IMR-90 (cell line): ENCODE measurements around the gene RCE1. TPM values are rescaled to one million over a fixed set of nuclear protein-coding genes. Genes with fewer than 3 reads are reported as not detected.
A peak's percentile ranks its signal among the peaks of the same experiment; 100 is the strongest.

Source experiments
- ATAC-seq: fragments of 200-7000 bp; cut with Tn5 transposase; 2 replicates; pipeline ENCODE4 v1.9.1; 2020; ENCODE audit warnings: low read depth, mild to moderate bottlenecking, moderate library complexity
- BruUV-seq: library from RNA; stranded (reverse); fragments of 400-500 nt; replicated peaks from 2 replicates; lab custom pipeline; 2021; lab: Mats Ljungman, UMichigan
- CTCF ChIA-PET: fragments of 300-600 bp; formaldehyde crosslinking; extraction: SDS; loops from one replicate; lab custom pipeline; 2021; ENCODE audit warnings: antibody characterized with exemption; lab: Yijun Ruan, JAX
- POLR2A ChIA-PET: fragments of 300-600 bp; sonication (Branson Sonifier 250); formaldehyde crosslinking; loops from one replicate; lab custom pipeline; 2022; ENCODE audit warnings: antibody characterized with exemption; ENCODE audit not compliant: unreplicated experiment; lab: Charles Lee
- DNase-seq: peaks from one replicate; pipeline ENCODE4 v3.0.0; 2013
- H2AFZ ChIP-seq: replicated peaks from 2 replicates; pipeline ENCODE3; 2013; ENCODE audit warnings: low read length, mild to moderate bottlenecking; ENCODE audit not compliant: poor library complexity
- H2AK5ac ChIP-seq: 2 replicates; pipeline ENCODE4 v1.6.1; 2013; ENCODE audit warnings: low read depth, low read length, inconsistent platforms
- H2AK9ac ChIP-seq: replicated peaks from 2 replicates; pipeline ENCODE3; 2013; ENCODE audit warnings: mild to moderate bottlenecking, low read depth, low read length, moderate library complexity; ENCODE audit not compliant: poor library complexity
- H2BK120ac ChIP-seq: 2 replicates; pipeline ENCODE4 v1.6.1; 2013; ENCODE audit warnings: low read depth, low read length, inconsistent platforms
- H2BK15ac ChIP-seq: 3 replicates; pipeline ENCODE4 v1.6.1; 2013; ENCODE audit warnings: low read depth, low read length, inconsistent platforms
- H2BK20ac ChIP-seq: 2 replicates; pipeline ENCODE4 v1.6.1; 2013; ENCODE audit warnings: low read depth, mild to moderate bottlenecking, inconsistent platforms, low read length, moderate library complexity
- H2BK5ac ChIP-seq: 2 replicates; pipeline ENCODE4 v1.6.1; 2013; ENCODE audit warnings: mild to moderate bottlenecking, low read depth, low read length, inconsistent platforms; ENCODE audit not compliant: poor library complexity, severe bottlenecking
- H3K14ac ChIP-seq: replicated peaks from 2 replicates; pipeline ENCODE4 v1.6.1; 2013; ENCODE audit warnings: low read depth, low read length, inconsistent platforms
- H3K18ac ChIP-seq: 2 replicates; pipeline ENCODE4 v1.6.1; 2013; ENCODE audit warnings: low read depth, low read length, control low read depth
- H3K23ac ChIP-seq: 2 replicates; pipeline ENCODE4 v1.6.1; 2013; ENCODE audit warnings: low read depth, low read length, inconsistent platforms
- H3K27ac ChIP-seq: 2 replicates; pipeline ENCODE4 v1.5.1; 2013; ENCODE audit warnings: mild to moderate bottlenecking, control low read depth, low read length; ENCODE audit not compliant: insufficient read depth
- H3K27me3 ChIP-seq: 2 replicates; pipeline ENCODE4 v1.6.1; 2013; ENCODE audit warnings: low read length; ENCODE audit not compliant: control insufficient read depth, insufficient read depth
- H3K36me3 ChIP-seq: 2 replicates; pipeline ENCODE4 v1.6.1; 2013; ENCODE audit warnings: low read length, mixed read lengths; ENCODE audit not compliant: control insufficient read depth, insufficient read depth
- H3K4ac ChIP-seq: 2 replicates; pipeline ENCODE4 v1.6.1; 2013; ENCODE audit warnings: low read depth, low read length, inconsistent platforms
- H3K4me1 ChIP-seq: 2 replicates; pipeline ENCODE4 v1.6.1; 2013; ENCODE audit warnings: low read length, mixed read lengths; ENCODE audit not compliant: control insufficient read depth, insufficient read depth
- H3K4me2 ChIP-seq: 2 replicates; pipeline ENCODE4 v1.6.1; 2013; ENCODE audit warnings: low read depth, mild to moderate bottlenecking, control low read depth, low read length, moderate library complexity
- H3K4me3 ChIP-seq: 2 replicates; pipeline ENCODE4 v1.5.1; 2013; ENCODE audit warnings: low read depth, mild to moderate bottlenecking, control low read depth, low read length, moderate library complexity; ENCODE audit not compliant: insufficient read depth
- H3K56ac ChIP-seq: 2 replicates; pipeline ENCODE4 v1.6.1; 2013; ENCODE audit warnings: low read length, inconsistent platforms; ENCODE audit not compliant: insufficient read depth; ENCODE audit errors: extremely low read depth
- H3K79me1 ChIP-seq, 2 experiments: 2 replicates each; pipeline ENCODE4 v1.6.1; 2013; ENCODE audit warnings: low read length in 2 of 2, inconsistent platforms in 1 of 2, low read depth in 1 of 2
- H3K9ac ChIP-seq: 2 replicates; pipeline ENCODE4 v1.6.1; 2013; ENCODE audit warnings: low read depth, low read length, control low read depth
- H3K9me1 ChIP-seq: 2 replicates; pipeline ENCODE4 v1.6.1; 2013; ENCODE audit warnings: low read length, inconsistent platforms; ENCODE audit not compliant: insufficient read depth
- H3K9me3 ChIP-seq: 2 replicates; pipeline ENCODE4 v1.6.1; 2013; ENCODE audit warnings: low read length; ENCODE audit not compliant: control insufficient read depth, insufficient read depth
- H4K20me1 ChIP-seq: 2 replicates; pipeline ENCODE4 v1.6.1; 2013; ENCODE audit warnings: low read length, inconsistent platforms; ENCODE audit not compliant: insufficient read depth
- H4K5ac ChIP-seq: 2 replicates; pipeline ENCODE4 v1.6.1; 2013; ENCODE audit warnings: mild to moderate bottlenecking, low read depth, low read length, control low read depth
- H4K8ac ChIP-seq, 2 experiments: 2 replicates each; pipeline ENCODE4 v1.6.1; 2013; ENCODE audit warnings: low read depth in 2 of 2, low read length in 2 of 2, control low read depth in 1 of 2, inconsistent platforms in 1 of 2
- H4K91ac ChIP-seq: 2 replicates; pipeline ENCODE4 v1.6.1; 2013; ENCODE audit warnings: low read depth, low read length, inconsistent platforms; ENCODE audit not compliant: insufficient read depth
- CTCF ChIP-seq: conservative IDR thresholded peaks from 2 replicates; pipeline ENCODE4 v1.5.1; 2012; ENCODE audit warnings: mild to moderate bottlenecking, low read depth, low read length, improper control_type of control experiment
- MAFK ChIP-seq: IDR thresholded peaks from 2 replicates; pipeline ENCODE4 v1.6.1; 2012; ENCODE audit warnings: low read depth, low read length, improper control_type of control experiment
- MAZ ChIP-seq: IDR thresholded peaks from 2 replicates; pipeline ENCODE4 v1.6.1; 2012; ENCODE audit warnings: low read depth, mild to moderate bottlenecking, low read length, improper control_type of control experiment, moderate library complexity, borderline replicate concordance
- POLR2A ChIP-seq: IDR thresholded peaks from 2 replicates; pipeline ENCODE4 v1.6.1; 2012; ENCODE audit warnings: mild to moderate bottlenecking, low read depth, low read length
- RAD21 ChIP-seq: IDR thresholded peaks from 2 replicates; pipeline ENCODE4 v1.6.1; 2012; ENCODE audit warnings: low read length, improper control_type of control experiment
- RCOR1 ChIP-seq: IDR thresholded peaks from 2 replicates; pipeline ENCODE4 v1.6.1; 2012; ENCODE audit warnings: mild to moderate bottlenecking, low read length, improper control_type of control experiment; ENCODE audit not compliant: insufficient replicate concordance
- USF2 ChIP-seq: fragments of 150-350 bp; IDR thresholded peaks from 2 replicates; pipeline ENCODE4 v1.6.1; 2017; ENCODE audit warnings: mild to moderate bottlenecking, antibody characterized with exemption, low read length, low read depth
- WGBS, 2 experiments: methylation state at CpG; one replicate each; pipeline versions ENCODE4 v1.1.5 to v1.1.7; 2013; ENCODE audit warnings: missing lambda C conversion rate in 2 of 2; ENCODE audit not compliant: insufficient read length in 1 of 2; ENCODE audit errors: extremely low coverage in 2 of 2; 5-methylcytosine and 5-hydroxymethylcytosine counted together
- dilution Hi-C: fragments of 300-500 bp; cut with HindIII; formaldehyde crosslinking; loops from one replicate; pipeline ENCODE4 v1.14.3; 2018; ENCODE audit warnings: low sequenced_read_pairs; ENCODE audit not compliant: unreplicated experiment
- in situ Hi-C: fragments of 300-500 bp; cut with MboI; formaldehyde crosslinking; loops from 3 replicates; pipeline ENCODE4 v1.14.3; 2019; ENCODE audit warnings: low sequenced_read_pairs, inconsistent platforms, mixed read lengths
- intact Hi-C: fragments of 100-400 bp; cut with micrococcal nuclease; formaldehyde crosslinking; loops from 2 replicates; pipeline ENCODE4 v1.10.0; 2022
- polyA plus RNA-seq, 3 experiments: library from polyadenylated mRNA; depleted of rRNA; stranded (reverse); fragments of >200 nt; gene quantifications; 2 replicates each; pipeline ENCODE4 v1.2.3, GENCODE V29; 2012; ENCODE audit warnings: low replicate concordance in 1 of 3
- total RNA-seq: library from RNA; depleted of rRNA; stranded (reverse); fragments of >200 nt; gene quantifications from 2 replicates; pipeline ENCODE4 v1.2.3, GENCODE V29; 2012

RCE1 gene
- total and polyA plus RNA-seq, 2 of the 4 experiments (the other 2 are of a cell fraction), result 6.6 to 19.4 TPM

GRCh38 chr11:66847461-66848232 lies 4.4 kb downstream of the RCE1 start:
- Histone ChIP-seq H4K5ac (no peak overlapping the region), H3K18ac (no peak overlapping the region), H2AFZ (no peak overlapping the region), H3K79me1 (peaks cover 7 to 31% of the 10 kb centered on the region in 2 experiments), H4K20me1 (peaks cover 10% of the 10 kb centered on the region; the same call in 1 of the 2 replicates), H3K9me1 (no peaks in the 10 kb centered on the region; the same call in 1 of the 2 replicates), H2BK5ac (no peak overlapping the region), H4K8ac (no peak overlapping the region), H3K9me3 (no peaks in the 10 kb centered on the region), H3K9ac (no peak overlapping the region), H3K56ac (no peak overlapping the region), H3K36me3 (peaks cover 54% of the 10 kb centered on the region), H2AK5ac (no peak overlapping the region), H3K27ac (no peak overlapping the region), H3K4ac (no peak overlapping the region), H3K23ac (no peak overlapping the region), H3K4me2 (no peak overlapping the region), H2BK20ac (no peak overlapping the region), H2AK9ac (peak overlapping the region; percentile 36), H3K4me3 (no peak overlapping the region), H2BK120ac (no peak overlapping the region), H3K4me1 (peaks cover 2% of the 10 kb centered on the region), H3K27me3 (no peaks in the 10 kb centered on the region), H2BK15ac (no peak overlapping the region), H4K91ac (no peak overlapping the region), H3K14ac (no peak overlapping the region)
- ATAC-seq (no peak), DNase-seq (no peak)
- BruUV-seq, result no TSS peak
- 96% methylated on average over 4 of the region's 14 CpGs; no CpG with 5 or more reads in 1 of the 2 experiments for WGBS, 2 experiments
- TF ChIP-seq MAFK, result no peak
- TF ChIP-seq POLR2A, result no peak
- no peak for TF ChIP-seq USF2
- TF ChIP-seq RAD21, result no peak
- TF ChIP-seq MAZ, result no peak
- TF ChIP-seq CTCF, result no peak
- no peak for TF ChIP-seq RCOR1
- dilution Hi-C loops, result no loop called here
- intact Hi-C loops, result no loop called here
- ChIA-PET POLR2A (no interaction called here), CTCF (no interaction called here)
- in situ Hi-C loops, result no loop called here
